SK-N-SH (cell line): ENCODE measurements around the gene PHC2. TPM values are rescaled to one million over a fixed set of nuclear protein-coding genes. Genes with fewer than 3 reads are reported as not detected.

Source experiments
- CTCF ChIA-PET: fragments of 300-600, 350-600 bp; formaldehyde crosslinking; extraction: SDS; loops from one replicate; lab custom pipeline; 2021; lab: Yijun Ruan, JAX
- POLR2A ChIA-PET: fragments of 350-600 bp; sonication (Branson Sonifier 250); formaldehyde crosslinking; extraction: SDS; loops from one replicate; lab custom pipeline; 2020; ENCODE audit warnings: antibody characterized with exemption, inconsistent platforms; lab: Yijun Ruan, JAX
- DNase-seq: peaks from one replicate; pipeline ENCODE4 v3.0.0; 2012
- H2AFZ ChIP-seq: fragments of 200-600 bp; sonication (generic); 2 replicates; pipeline ENCODE4 v1.8.1; 2016; ENCODE audit warnings: antibody characterized with exemption, mild to moderate bottlenecking, low read depth
- H3F3A ChIP-seq: fragments of 200-600 bp; sonication (generic); replicated peaks from 2 replicates; pipeline ENCODE3; 2016; ENCODE audit warnings: antibody characterized with exemption, mild to moderate bottlenecking; ENCODE audit not compliant: insufficient read depth
- H3K27ac ChIP-seq, 2 experiments: fragments of 200-500 bp in 1 of 2; fragments of 200-600 bp in 1 of 2; sonication (Bioruptor generic) in 1 of 2; sonication (generic), shearing (Covaris generic) in 1 of 2; 2 replicates each; pipeline versions ENCODE4 v1.5.1 to v1.6.1; 2014 to 2016; ENCODE audit warnings: low read depth in 2 of 2, inconsistent platforms in 1 of 2, low read length in 1 of 2, mild to moderate bottlenecking in 1 of 2, mixed read lengths in 1 of 2
- H3K27me3 ChIP-seq: fragments of 200-600 bp; sonication (generic), shearing (Covaris generic); 2 replicates; pipeline ENCODE4 v1.6.1; 2016; ENCODE audit warnings: mixed run types; ENCODE audit not compliant: insufficient read depth
- H3K36me3 ChIP-seq, 2 experiments: fragments of 200-500 bp in 1 of 2; fragments of 200-600 bp in 1 of 2; sonication (Bioruptor generic) in 1 of 2; sonication (generic) in 1 of 2; replicated peaks in 1 of 2; 2 replicates each; pipeline versions ENCODE3 to v1.5.1; 2014 to 2016; ENCODE audit warnings: low read length in 1 of 2, mild to moderate bottlenecking in 1 of 2; ENCODE audit not compliant: insufficient read depth in 2 of 2, control insufficient read depth in 1 of 2
- H3K4me1 ChIP-seq, 2 experiments: fragments of 200-500 bp in 1 of 2; fragments of 200-600 bp in 1 of 2; sonication (Bioruptor generic) in 1 of 2; sonication (generic), shearing (Covaris generic) in 1 of 2; 2 replicates each; pipeline versions ENCODE4 v1.5.1 to v1.6.1; 2014 to 2016; ENCODE audit warnings: low read depth in 1 of 2, low read length in 1 of 2, mixed run types in 1 of 2; ENCODE audit not compliant: insufficient read depth in 2 of 2, control insufficient read depth in 1 of 2
- H3K4me2 ChIP-seq: fragments of 200-600 bp; sonication (generic), shearing (Covaris generic); 2 replicates; pipeline ENCODE4 v1.6.1; 2017; ENCODE audit warnings: mixed run types
- H3K4me3 ChIP-seq, 2 experiments: fragments of 200-500 bp in 1 of 2; fragments of 200-600 bp in 1 of 2; sonication (Bioruptor generic) in 1 of 2; sonication (generic), shearing (Covaris generic) in 1 of 2; 2 replicates each; pipeline versions ENCODE4 v1.5.1 to v1.8.1; 2014 to 2016; ENCODE audit warnings: low read depth in 2 of 2, inconsistent platforms in 1 of 2, low read length in 1 of 2, mild to moderate bottlenecking in 1 of 2, mixed read lengths in 1 of 2, moderate library complexity in 1 of 2
- H3K79me2 ChIP-seq: fragments of 200-600 bp; sonication (generic); 2 replicates; pipeline ENCODE4 v1.8.1; 2017; ENCODE audit warnings: mild to moderate bottlenecking; ENCODE audit not compliant: insufficient read depth
- H3K9ac ChIP-seq: fragments of 200-600 bp; sonication (generic); 2 replicates; pipeline ENCODE4 v1.6.1; 2017; ENCODE audit warnings: mixed run types
- H3K9me2 ChIP-seq: fragments of 200-600 bp; sonication (generic); 2 replicates; pipeline ENCODE4 v1.6.1; 2017; ENCODE audit warnings: mixed run types
- H3K9me3 ChIP-seq: fragments of 200-600 bp; sonication (generic); 2 replicates; pipeline ENCODE4 v1.6.1; 2017; ENCODE audit warnings: mixed run types, mild to moderate bottlenecking, moderate library complexity
- H4K20me1 ChIP-seq: fragments of 200-600 bp; sonication (generic); 2 replicates; pipeline ENCODE4 v1.6.1; 2017; ENCODE audit warnings: mild to moderate bottlenecking, mixed run types; ENCODE audit not compliant: insufficient read depth
- ELF1 ChIP-seq: IDR thresholded peaks from 2 replicates; pipeline ENCODE4 v1.4.0; 2012
- EZH2phosphoT487 ChIP-seq: fragments of 200-600 bp; sonication (generic); IDR thresholded peaks from 2 replicates; pipeline ENCODE4 v1.6.1; 2017; ENCODE audit warnings: low read depth, mixed run types, mild to moderate bottlenecking, antibody characterized with exemption, moderate library complexity, borderline replicate concordance
- POLR2AphosphoS5 ChIP-seq: IDR thresholded peaks from 2 replicates; pipeline ENCODE4 v1.6.1; 2012; ENCODE audit warnings: low read depth, low read length
- RAD21 ChIP-seq: IDR thresholded peaks from 2 replicates; pipeline ENCODE4 v1.6.1; 2012; ENCODE audit warnings: mild to moderate bottlenecking, low read length
- SIN3A ChIP-seq: IDR thresholded peaks from 2 replicates; pipeline ENCODE4 v1.6.1; 2012; ENCODE audit warnings: low read depth, mild to moderate bottlenecking, low read length, moderate library complexity, borderline replicate concordance
- SMC3 ChIP-seq: IDR thresholded peaks from 2 replicates; pipeline ENCODE4 v1.6.1; 2012; ENCODE audit warnings: low read depth, low read length, improper control_type of control experiment
- TCF12 ChIP-seq: IDR thresholded peaks from 2 replicates; pipeline ENCODE4 v1.4.0; 2012
- WGBS: methylation state at CpG from one replicate; pipeline ENCODE4 v1.1.6; 2017; ENCODE audit warnings: low lambda C conversion rate; 5-methylcytosine and 5-hydroxymethylcytosine counted together
- polyA plus RNA-seq, 3 experiments: library from polyadenylated mRNA; depleted of rRNA; stranded (reverse); fragments of >200 nt; gene quantifications; 2 replicates each; pipeline ENCODE4 v1.2.3, GENCODE V29; 2012
- TF ChIP-seq, protein P1 (sequence below): fragments of 200-600 bp; sonication (generic); IDR thresholded peaks from 2 replicates; pipeline ENCODE4 v1.6.1; 2017; ENCODE audit warnings: antibody characterized with exemption, mild to moderate bottlenecking, moderate library complexity
- TF ChIP-seq, protein P2 (sequence below): IDR thresholded peaks from 2 replicates; pipeline ENCODE4 v1.6.1; 2012; ENCODE audit warnings: mild to moderate bottlenecking, low read depth, low read length, moderate library complexity

PHC2 gene
- polyA plus RNA-seq, 1 of the 3 experiments (the other 2 are of a cell fraction), result 98.7 TPM

DNA sequence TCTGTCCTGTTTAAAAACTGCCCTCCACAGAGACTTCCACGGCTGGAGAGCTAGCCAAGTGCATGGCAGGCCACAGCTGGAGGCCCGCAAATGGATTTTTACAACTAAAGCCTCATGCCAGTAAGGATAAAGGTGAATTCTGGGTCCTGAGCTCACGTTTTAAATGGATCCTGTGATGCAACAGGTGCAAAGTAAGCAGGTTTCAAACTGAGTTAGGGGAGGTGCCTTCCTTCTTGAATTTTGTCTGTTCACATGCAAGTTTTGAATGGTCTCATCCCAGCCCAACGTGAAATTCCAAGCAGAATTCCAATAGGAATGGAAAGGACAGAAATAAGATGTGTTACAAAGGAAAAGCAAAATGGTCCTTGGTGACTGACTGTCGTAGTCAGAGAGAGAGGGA is 73.8 kb downstream of the PHC2 start (continued):
- TF ChIP-seq SIN3A, result no peak
- no peak for TF ChIP-seq SMC3
- TF ChIP-seq TCF12, result no peak

DNA sequence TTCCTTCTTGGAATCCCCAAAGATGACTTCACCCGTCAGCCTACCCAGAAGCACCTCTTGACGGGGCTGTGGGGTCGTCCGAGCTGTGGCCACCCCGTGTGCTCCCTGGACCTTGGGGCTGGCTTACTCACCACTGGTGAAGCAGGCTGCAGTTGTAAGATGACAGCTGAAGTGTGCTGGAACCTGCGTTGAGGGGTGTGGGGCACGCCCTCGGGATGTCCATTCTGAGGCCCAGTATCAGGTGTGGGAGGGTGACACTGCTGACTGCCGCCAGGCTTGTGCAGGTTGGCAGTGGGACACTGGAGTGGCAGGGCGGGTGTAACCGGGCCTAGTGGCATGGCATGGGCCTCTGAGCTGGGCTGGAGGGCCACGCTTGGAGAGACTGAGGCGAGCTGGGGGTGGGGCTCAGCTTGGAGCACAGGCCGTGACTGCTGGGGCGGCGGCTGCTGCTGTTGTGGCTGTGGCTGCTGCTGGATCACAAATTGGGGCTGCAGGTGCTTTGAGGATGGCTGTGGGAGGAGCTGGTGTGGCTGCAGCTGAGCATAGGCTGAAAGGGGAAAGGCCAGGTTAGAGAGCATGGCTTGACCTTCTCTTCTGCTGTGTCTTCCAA is 76.1 kb downstream of the PHC2 start:
- H3K9me2 ChIP-seq, result no peaks in the 10 kb centered on the region
- H3K9me3 ChIP-seq, result no peaks in the 10 kb centered on the region
- no peak overlapping the region for H3K4me2 ChIP-seq
- TF ChIP-seq, protein P1, sequence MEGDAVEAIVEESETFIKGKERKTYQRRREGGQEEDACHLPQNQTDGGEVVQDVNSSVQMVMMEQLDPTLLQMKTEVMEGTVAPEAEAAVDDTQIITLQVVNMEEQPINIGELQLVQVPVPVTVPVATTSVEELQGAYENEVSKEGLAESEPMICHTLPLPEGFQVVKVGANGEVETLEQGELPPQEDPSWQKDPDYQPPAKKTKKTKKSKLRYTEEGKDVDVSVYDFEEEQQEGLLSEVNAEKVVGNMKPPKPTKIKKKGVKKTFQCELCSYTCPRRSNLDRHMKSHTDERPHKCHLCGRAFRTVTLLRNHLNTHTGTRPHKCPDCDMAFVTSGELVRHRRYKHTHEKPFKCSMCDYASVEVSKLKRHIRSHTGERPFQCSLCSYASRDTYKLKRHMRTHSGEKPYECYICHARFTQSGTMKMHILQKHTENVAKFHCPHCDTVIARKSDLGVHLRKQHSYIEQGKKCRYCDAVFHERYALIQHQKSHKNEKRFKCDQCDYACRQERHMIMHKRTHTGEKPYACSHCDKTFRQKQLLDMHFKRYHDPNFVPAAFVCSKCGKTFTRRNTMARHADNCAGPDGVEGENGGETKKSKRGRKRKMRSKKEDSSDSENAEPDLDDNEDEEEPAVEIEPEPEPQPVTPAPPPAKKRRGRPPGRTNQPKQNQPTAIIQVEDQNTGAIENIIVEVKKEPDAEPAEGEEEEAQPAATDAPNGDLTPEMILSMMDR, result no peak
- TF ChIP-seq, protein P2, sequence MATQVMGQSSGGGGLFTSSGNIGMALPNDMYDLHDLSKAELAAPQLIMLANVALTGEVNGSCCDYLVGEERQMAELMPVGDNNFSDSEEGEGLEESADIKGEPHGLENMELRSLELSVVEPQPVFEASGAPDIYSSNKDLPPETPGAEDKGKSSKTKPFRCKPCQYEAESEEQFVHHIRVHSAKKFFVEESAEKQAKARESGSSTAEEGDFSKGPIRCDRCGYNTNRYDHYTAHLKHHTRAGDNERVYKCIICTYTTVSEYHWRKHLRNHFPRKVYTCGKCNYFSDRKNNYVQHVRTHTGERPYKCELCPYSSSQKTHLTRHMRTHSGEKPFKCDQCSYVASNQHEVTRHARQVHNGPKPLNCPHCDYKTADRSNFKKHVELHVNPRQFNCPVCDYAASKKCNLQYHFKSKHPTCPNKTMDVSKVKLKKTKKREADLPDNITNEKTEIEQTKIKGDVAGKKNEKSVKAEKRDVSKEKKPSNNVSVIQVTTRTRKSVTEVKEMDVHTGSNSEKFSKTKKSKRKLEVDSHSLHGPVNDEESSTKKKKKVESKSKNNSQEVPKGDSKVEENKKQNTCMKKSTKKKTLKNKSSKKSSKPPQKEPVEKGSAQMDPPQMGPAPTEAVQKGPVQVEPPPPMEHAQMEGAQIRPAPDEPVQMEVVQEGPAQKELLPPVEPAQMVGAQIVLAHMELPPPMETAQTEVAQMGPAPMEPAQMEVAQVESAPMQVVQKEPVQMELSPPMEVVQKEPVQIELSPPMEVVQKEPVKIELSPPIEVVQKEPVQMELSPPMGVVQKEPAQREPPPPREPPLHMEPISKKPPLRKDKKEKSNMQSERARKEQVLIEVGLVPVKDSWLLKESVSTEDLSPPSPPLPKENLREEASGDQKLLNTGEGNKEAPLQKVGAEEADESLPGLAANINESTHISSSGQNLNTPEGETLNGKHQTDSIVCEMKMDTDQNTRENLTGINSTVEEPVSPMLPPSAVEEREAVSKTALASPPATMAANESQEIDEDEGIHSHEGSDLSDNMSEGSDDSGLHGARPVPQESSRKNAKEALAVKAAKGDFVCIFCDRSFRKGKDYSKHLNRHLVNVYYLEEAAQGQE, result no peak
- TF ChIP-seq ELF1 (no peak), EZH2phosphoT487 (no peak), RAD21 (no peak), POLR2AphosphoS5 (no peak)
- TF ChIP-seq, all 33 proteins: peak for 0
- no peaks in the 10 kb centered on the region for H3K27me3 ChIP-seq
- ChIA-PET POLR2A (no interaction called here), CTCF (interaction anchor here (1.0 to 1.4 kb wide), 3 partner anchors 14 to 258 kb away, joined by 3 to 4 read pairs (median 4); no protein-coding TSS in a partner anchor)
- H3K4me1 ChIP-seq, result peaks cover 0 to 10% of the 10 kb centered on the region in 2 experiments; a peak in 2 of 4 replicates
- no peaks in the 10 kb centered on the region for H4K20me1 ChIP-seq
- H2AFZ ChIP-seq, result no peak overlapping the region
- H3F3A ChIP-seq, result no peaks in the 10 kb centered on the region
- H3K9ac ChIP-seq, result no peak overlapping the region
- no peak overlapping the region for H3K27ac ChIP-seq
- H3K79me2 ChIP-seq, result peaks cover 6% of the 10 kb centered on the region; the same call in 1 of the 2 replicates
- H3K36me3 ChIP-seq, result peaks cover 19 to 40% of the 10 kb centered on the region in 2 experiments
- no peak overlapping the region for H3K4me3 ChIP-seq
- 85% methylated on average over 11 of the region's 16 CpGs for WGBS
- no peak for DNase-seq
